Measurements from ENCODE around the gene FUT9. TPM values are rescaled to one million over a fixed set of nuclear protein-coding genes. Genes with fewer than 3 reads are reported as not detected.

Gene FUT9
- 3.5 to 3.9 TPM (median 3.6 TPM) in 3 replicates for total RNA-seq (2021)
- percentile 70 among the genes with signal in this experiment for Bru-seq, nascent RNA
- long read RNA-seq, experiment 1, full-length matches to known transcripts: 3 of 13 reads
- long read RNA-seq, experiment 1, partial matches to known transcripts: 0 of 13 reads
- long read RNA-seq, experiment 1, other reads (novel, unspliced or antisense): 10 of 13 reads
- long read RNA-seq, experiment 2, partial matches to known transcripts: 0 of 3 reads
- long read RNA-seq, experiment 2, other reads (novel, unspliced or antisense): 3 of 3 reads
- long read RNA-seq, experiment 3, partial matches to known transcripts: 0 of 2 reads
- long read RNA-seq, experiment 3, other reads (novel, unspliced or antisense): 2 of 2 reads

GRCh38 chr6:96015518-96016333 lies at the start of gene FUT9:
Gene FUT9 (plus strand): TSS chr6:96015974. CDS start chr6:96203156, 187,182 bp downstream.
- peak; percentile 85 for DNase-seq (ENCODE audit: low spot score)
- Mint-ChIP-seq H3K36me3 (no peaks in the 10 kb centered on the region), H3K27ac (peak within 1 kb of the TSS; percentile 91), H3K4me1 (peaks cover 39% of the 10 kb centered on the region), H3K27me3 (ENCODE audit: low read depth) (peaks cover 17% of the 10 kb centered on the region), H3K4me3 (peak within 1 kb of the TSS; percentile 99), H3K9me3 (no peaks in the 10 kb centered on the region)
- ChIA-PET CTCF (interaction anchor here (0.5 to 1.9 kb wide), 14 partner anchors 9 to 1044 kb away, joined by 3 to 12 read pairs (median 4); no protein-coding TSS in a partner anchor), POLR2A (interaction anchor here (0.6 to 1.0 kb wide), 6 partner anchors 10 to 216 kb away, joined by 3 to 5 read pairs (median 3); no protein-coding TSS in a partner anchor)
- peak; percentile 82 for ATAC-seq
- TF ChIP-seq IRF1 (CRISPR knock-in tag; IDR thresholded peaks at IDR 0.05) (0 out of 2 replicates have a peak, but pooled peaks have one; percentile 40), TEAD4 (CRISPR knock-in tag; IDR thresholded peaks at IDR 0.05) (no peak), CREM (CRISPR knock-in tag; IDR thresholded peaks at IDR 0.05) (peak; percentile 20; the same call in 1 of the 2 replicates), ELF4 (CRISPR knock-in tag; IDR thresholded peaks at IDR 0.05; ENCODE audit: low read depth) (no peak), ZBTB43 (CRISPR knock-in tag; IDR thresholded peaks at IDR 0.05) (peak; percentile 44; the same call in 1 of the 2 replicates), FOXP4 (CRISPR knock-in tag; IDR thresholded peaks at IDR 0.05) (peak; percentile 34; the same call in 1 of the 2 replicates), E2F4 (CRISPR knock-in tag; IDR thresholded peaks at IDR 0.05; ENCODE audit: borderline replicate concordance, low read depth) (no peak), TEAD1 (CRISPR knock-in tag; IDR thresholded peaks at IDR 0.05) (0 out of 2 replicates have a peak, but pooled peaks have one; percentile 37), USF2 (CRISPR knock-in tag; IDR thresholded peaks at IDR 0.05) (peak; percentile 24), ZNF281 (CRISPR knock-in tag; IDR thresholded peaks at IDR 0.05) (0 out of 2 replicates have a peak, but pooled peaks have one; percentile 9), KAT7 (CRISPR knock-in tag; IDR thresholded peaks at IDR 0.05; ENCODE audit: borderline replicate concordance) (0 out of 2 replicates have a peak, but pooled peaks have one; percentile 55), ARID4B (CRISPR knock-in tag; IDR thresholded peaks at IDR 0.05; ENCODE audit: borderline replicate concordance) (0 out of 2 replicates have a peak, but pooled peaks have one; percentile 39), ZSCAN18 (CRISPR knock-in tag; IDR thresholded peaks at IDR 0.05) (no peak), MAX (CRISPR knock-in tag; IDR thresholded peaks at IDR 0.05) (0 out of 2 replicates have a peak, but pooled peaks have one; percentile 4), ESRRA (CRISPR knock-in tag; IDR thresholded peaks at IDR 0.05; ENCODE audit: borderline replicate concordance) (no peak), SMAD4 (CRISPR knock-in tag; IDR thresholded peaks at IDR 0.05) (no peak)
